NB4 (cell line): Measurements from ENCODE around the gene VSTM1.
"Not testable (repeated sequence)": the region's sequence is repeated elsewhere in the genome, so short reads cannot be mapped to it uniquely, and the experiment has no call there.

Source experiments
- MYC ChIP-seq: IDR thresholded peaks from 2 replicates; pipeline ENCODE4 v1.6.1; 2011; ENCODE audit warnings: low read depth, low read length
- POLR2A ChIP-seq: IDR thresholded peaks from 2 replicates; pipeline ENCODE4 v1.6.1; 2011; ENCODE audit warnings: mild to moderate bottlenecking; ENCODE audit not compliant: insufficient read length; ENCODE audit errors: extremely low read depth
- TF ChIP-seq, protein P1 (sequence below): IDR thresholded peaks from one replicate; pipeline ENCODE4 v1.5.1; 2012; ENCODE audit warnings: low read depth, low read length
- TF ChIP-seq, protein P2 (sequence below): IDR thresholded peaks from 2 replicates; pipeline ENCODE4 v1.6.1; 2011; ENCODE audit warnings: low read depth, low read length

DNA sequence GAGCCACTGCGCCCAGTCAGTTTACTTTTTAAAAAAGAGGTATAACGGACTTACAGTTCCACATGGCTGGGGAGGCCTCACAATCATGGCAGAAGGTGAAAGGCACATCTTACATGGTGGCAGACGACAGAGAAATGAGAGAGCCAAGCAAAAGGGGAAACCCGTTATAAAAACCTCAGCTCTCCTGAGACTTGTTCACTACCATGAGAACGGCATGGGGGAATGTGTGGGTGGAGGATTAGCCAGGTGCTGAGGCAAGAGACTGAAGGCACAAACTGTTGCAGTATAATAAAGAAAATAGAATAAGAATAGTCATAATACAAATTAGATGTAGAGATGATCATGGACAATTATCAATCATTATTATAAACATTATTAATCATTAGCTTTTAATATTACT lies 27.2 kb downstream of the VSTM1 start:
- TF ChIP-seq POLR2A, MYC: not testable (repeated sequence)
- TF ChIP-seq, protein P1, sequence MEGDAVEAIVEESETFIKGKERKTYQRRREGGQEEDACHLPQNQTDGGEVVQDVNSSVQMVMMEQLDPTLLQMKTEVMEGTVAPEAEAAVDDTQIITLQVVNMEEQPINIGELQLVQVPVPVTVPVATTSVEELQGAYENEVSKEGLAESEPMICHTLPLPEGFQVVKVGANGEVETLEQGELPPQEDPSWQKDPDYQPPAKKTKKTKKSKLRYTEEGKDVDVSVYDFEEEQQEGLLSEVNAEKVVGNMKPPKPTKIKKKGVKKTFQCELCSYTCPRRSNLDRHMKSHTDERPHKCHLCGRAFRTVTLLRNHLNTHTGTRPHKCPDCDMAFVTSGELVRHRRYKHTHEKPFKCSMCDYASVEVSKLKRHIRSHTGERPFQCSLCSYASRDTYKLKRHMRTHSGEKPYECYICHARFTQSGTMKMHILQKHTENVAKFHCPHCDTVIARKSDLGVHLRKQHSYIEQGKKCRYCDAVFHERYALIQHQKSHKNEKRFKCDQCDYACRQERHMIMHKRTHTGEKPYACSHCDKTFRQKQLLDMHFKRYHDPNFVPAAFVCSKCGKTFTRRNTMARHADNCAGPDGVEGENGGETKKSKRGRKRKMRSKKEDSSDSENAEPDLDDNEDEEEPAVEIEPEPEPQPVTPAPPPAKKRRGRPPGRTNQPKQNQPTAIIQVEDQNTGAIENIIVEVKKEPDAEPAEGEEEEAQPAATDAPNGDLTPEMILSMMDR: not testable (repeated sequence)
- TF ChIP-seq, protein P2, sequence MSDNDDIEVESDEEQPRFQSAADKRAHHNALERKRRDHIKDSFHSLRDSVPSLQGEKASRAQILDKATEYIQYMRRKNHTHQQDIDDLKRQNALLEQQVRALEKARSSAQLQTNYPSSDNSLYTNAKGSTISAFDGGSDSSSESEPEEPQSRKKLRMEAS: not testable (repeated sequence)
